Loucy (cell line): Measurements from ENCODE around the gene FANK1.

Experiments
- EZH2phosphoT487 ChIP-seq: fragments of 200-600 bp; IDR thresholded peaks from 2 replicates; pipeline ENCODE4 v1.6.1; 2018; ENCODE audit warnings: antibody characterized with exemption, mild to moderate bottlenecking, moderate library complexity, borderline replicate concordance
- TF ChIP-seq, protein P1 (sequence below): fragments of 200-600 bp; sonication (generic); conservative IDR thresholded peaks from 2 replicates; pipeline ENCODE4 v1.5.1; 2014; ENCODE audit warnings: mild to moderate bottlenecking, antibody characterized with exemption, low read length

DNA sequence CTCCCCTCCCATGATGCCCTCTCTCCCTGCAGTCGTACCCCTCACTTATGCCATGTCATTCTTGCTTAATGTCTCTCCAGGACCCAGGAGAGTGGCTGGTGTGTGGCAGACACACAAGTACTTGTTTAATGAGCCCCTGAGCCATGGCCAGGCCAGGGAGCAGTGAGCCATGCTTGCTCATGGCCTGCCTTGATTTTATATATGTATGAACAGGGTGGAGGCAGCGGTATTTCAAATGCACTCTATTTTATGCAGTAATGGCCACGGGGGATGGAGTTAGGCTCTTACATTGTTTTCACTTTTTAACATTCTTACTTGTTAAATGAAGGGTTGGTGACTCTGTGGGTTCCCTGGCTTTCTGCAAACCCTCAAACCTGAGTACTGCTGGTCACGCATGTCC lies 144.8 kb downstream of the FANK1 start:
- TF ChIP-seq, protein P1, sequence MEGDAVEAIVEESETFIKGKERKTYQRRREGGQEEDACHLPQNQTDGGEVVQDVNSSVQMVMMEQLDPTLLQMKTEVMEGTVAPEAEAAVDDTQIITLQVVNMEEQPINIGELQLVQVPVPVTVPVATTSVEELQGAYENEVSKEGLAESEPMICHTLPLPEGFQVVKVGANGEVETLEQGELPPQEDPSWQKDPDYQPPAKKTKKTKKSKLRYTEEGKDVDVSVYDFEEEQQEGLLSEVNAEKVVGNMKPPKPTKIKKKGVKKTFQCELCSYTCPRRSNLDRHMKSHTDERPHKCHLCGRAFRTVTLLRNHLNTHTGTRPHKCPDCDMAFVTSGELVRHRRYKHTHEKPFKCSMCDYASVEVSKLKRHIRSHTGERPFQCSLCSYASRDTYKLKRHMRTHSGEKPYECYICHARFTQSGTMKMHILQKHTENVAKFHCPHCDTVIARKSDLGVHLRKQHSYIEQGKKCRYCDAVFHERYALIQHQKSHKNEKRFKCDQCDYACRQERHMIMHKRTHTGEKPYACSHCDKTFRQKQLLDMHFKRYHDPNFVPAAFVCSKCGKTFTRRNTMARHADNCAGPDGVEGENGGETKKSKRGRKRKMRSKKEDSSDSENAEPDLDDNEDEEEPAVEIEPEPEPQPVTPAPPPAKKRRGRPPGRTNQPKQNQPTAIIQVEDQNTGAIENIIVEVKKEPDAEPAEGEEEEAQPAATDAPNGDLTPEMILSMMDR: no peak
- no peak for TF ChIP-seq EZH2phosphoT487
